Astrocyte (in vitro differentiated cells and primary cell): ENCODE results near the gene EBLN2. TPM values are rescaled to one million over a fixed set of nuclear protein-coding genes. Genes with fewer than 3 reads are reported as not detected.

ENCODE experiments used
- DNase-seq: peaks from one replicate; pipeline ENCODE4 v3.0.0-alpha.2; 2010; ENCODE audit warnings: low read depth
- FAIRE-seq: peaks from 2 replicates; lab custom pipeline; 2011; peaks lifted over from hg19 to GRCh38; lab: Jason Lieb, UNC
- H2AFZ ChIP-seq: 2 replicates; pipeline ENCODE4 v1.6.0; 2012; ENCODE audit warnings: low read depth, low read length, inconsistent platforms
- H3K27ac ChIP-seq: 2 replicates; pipeline ENCODE4 v1.5.1; 2011; ENCODE audit warnings: low read depth, low read length, inconsistent platforms
- H3K27me3 ChIP-seq: 2 replicates; pipeline ENCODE4 v1.6.0; 2011; ENCODE audit warnings: low read length, inconsistent platforms; ENCODE audit not compliant: insufficient read depth
- H3K36me3 ChIP-seq: 2 replicates; pipeline ENCODE4 v1.5.1; 2011; ENCODE audit warnings: low read length, inconsistent platforms; ENCODE audit not compliant: insufficient read depth
- H3K4me1 ChIP-seq: 2 replicates; pipeline ENCODE4 v1.5.1; 2011; ENCODE audit warnings: low read length, inconsistent platforms; ENCODE audit not compliant: insufficient read depth
- H3K4me2 ChIP-seq: 2 replicates; pipeline ENCODE4 v1.6.0; 2012; ENCODE audit warnings: low read length, inconsistent platforms
- H3K4me3 ChIP-seq: 2 replicates; pipeline ENCODE4 v1.5.1; 2011; ENCODE audit warnings: low read depth, mild to moderate bottlenecking, low read length, inconsistent platforms; ENCODE audit not compliant: insufficient read depth
- H3K79me2 ChIP-seq: 2 replicates; pipeline ENCODE4 v1.6.0; 2012; ENCODE audit warnings: mild to moderate bottlenecking, low read length, inconsistent platforms; ENCODE audit not compliant: insufficient read depth
- H3K9ac ChIP-seq: 2 replicates; pipeline ENCODE4 v1.6.0; 2012; ENCODE audit warnings: mild to moderate bottlenecking, low read length, inconsistent platforms
- H3K9me3 ChIP-seq: 2 replicates; pipeline ENCODE4 v1.5.1; 2012; ENCODE audit warnings: low read depth, mild to moderate bottlenecking, low read length, inconsistent platforms; ENCODE audit not compliant: insufficient read depth
- H4K20me1 ChIP-seq: 2 replicates; pipeline ENCODE4 v1.6.0; 2012; ENCODE audit warnings: low read length, inconsistent platforms; ENCODE audit not compliant: insufficient read depth
- H3K27ac Mint-ChIP-seq: one replicate; pipeline ENCODE4 v1.8.0; 2021; ENCODE audit warnings: mild to moderate bottlenecking, mixed read lengths; ENCODE audit not compliant: unreplicated experiment
- H3K27me3 Mint-ChIP-seq: one replicate; pipeline ENCODE4 v1.8.0; 2021; ENCODE audit warnings: low read depth, mixed read lengths; ENCODE audit not compliant: unreplicated experiment
- H3K36me3 Mint-ChIP-seq: one replicate; pipeline ENCODE4 v1.8.0; 2021; ENCODE audit warnings: low read depth, mixed read lengths; ENCODE audit not compliant: unreplicated experiment
- H3K4me1 Mint-ChIP-seq: one replicate; pipeline ENCODE4 v1.8.0; 2021; ENCODE audit warnings: low read depth, mixed read lengths; ENCODE audit not compliant: unreplicated experiment
- H3K4me3 Mint-ChIP-seq: one replicate; pipeline ENCODE4 v1.8.0; 2021; ENCODE audit warnings: mild to moderate bottlenecking, moderate library complexity, mixed read lengths; ENCODE audit not compliant: unreplicated experiment
- H3K9me3 Mint-ChIP-seq: one replicate; pipeline ENCODE4 v1.8.0; 2021; ENCODE audit warnings: mild to moderate bottlenecking, mixed read lengths; ENCODE audit not compliant: unreplicated experiment
- EZH2 ChIP-seq: IDR thresholded peaks from 2 replicates; pipeline ENCODE4 v1.6.1; 2012; ENCODE audit warnings: mild to moderate bottlenecking, low read length, inconsistent platforms; ENCODE audit not compliant: insufficient read depth
- total RNA-seq: library from RNA; stranded (reverse); gene quantifications from 2 replicates; pipeline ENCODE4 v1.2.1, GENCODE V29; 2021
- TF ChIP-seq, protein P1 (sequence below): IDR thresholded peaks from 2 replicates; pipeline ENCODE4 v1.5.1; 2011; ENCODE audit warnings: low read depth, mild to moderate bottlenecking, inconsistent platforms, low read length, moderate library complexity; ENCODE audit not compliant: insufficient read depth

EBLN2 gene
- total RNA-seq, 1 donor from 2014 or later, result 3.1 TPM

DNA sequence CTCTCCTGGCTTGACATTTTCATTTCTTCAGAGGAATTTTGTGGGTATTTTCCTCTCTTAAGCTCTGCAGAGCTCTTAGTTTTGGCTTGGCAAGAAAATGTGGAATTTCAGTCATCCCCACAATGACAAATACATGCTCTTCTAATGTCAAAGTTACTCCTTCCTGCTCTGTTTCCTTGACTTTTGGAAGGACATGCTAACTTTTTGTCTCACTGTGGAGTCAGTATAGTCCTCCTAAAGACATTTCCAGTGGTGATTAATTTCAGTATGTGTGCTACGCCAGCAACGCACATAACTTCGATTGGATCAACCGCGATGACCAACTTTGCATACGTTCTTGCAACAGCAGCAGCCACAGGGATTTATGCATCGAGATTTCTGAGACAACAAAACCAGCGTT, 13.3 kb downstream of the EBLN2 start:
- no peaks in the 10 kb centered on the region for H3K79me2 ChIP-seq
- TF ChIP-seq, protein P1, sequence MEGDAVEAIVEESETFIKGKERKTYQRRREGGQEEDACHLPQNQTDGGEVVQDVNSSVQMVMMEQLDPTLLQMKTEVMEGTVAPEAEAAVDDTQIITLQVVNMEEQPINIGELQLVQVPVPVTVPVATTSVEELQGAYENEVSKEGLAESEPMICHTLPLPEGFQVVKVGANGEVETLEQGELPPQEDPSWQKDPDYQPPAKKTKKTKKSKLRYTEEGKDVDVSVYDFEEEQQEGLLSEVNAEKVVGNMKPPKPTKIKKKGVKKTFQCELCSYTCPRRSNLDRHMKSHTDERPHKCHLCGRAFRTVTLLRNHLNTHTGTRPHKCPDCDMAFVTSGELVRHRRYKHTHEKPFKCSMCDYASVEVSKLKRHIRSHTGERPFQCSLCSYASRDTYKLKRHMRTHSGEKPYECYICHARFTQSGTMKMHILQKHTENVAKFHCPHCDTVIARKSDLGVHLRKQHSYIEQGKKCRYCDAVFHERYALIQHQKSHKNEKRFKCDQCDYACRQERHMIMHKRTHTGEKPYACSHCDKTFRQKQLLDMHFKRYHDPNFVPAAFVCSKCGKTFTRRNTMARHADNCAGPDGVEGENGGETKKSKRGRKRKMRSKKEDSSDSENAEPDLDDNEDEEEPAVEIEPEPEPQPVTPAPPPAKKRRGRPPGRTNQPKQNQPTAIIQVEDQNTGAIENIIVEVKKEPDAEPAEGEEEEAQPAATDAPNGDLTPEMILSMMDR, result no peak
- no peak for TF ChIP-seq EZH2
- H2AFZ ChIP-seq, result no peak overlapping the region
- DNase-seq (peak; percentile 37), FAIRE-seq (no peak)
- no peak overlapping the region for H3K4me2 ChIP-seq
- Mint-ChIP-seq H3K9me3 (no peaks in the 10 kb centered on the region), H3K27me3 (no peaks in the 10 kb centered on the region), H3K4me3 (no peak overlapping the region), H3K27ac (no peak overlapping the region), H3K4me1 (peaks cover 19% of the 10 kb centered on the region), H3K36me3 (no peaks in the 10 kb centered on the region)
- H4K20me1 ChIP-seq, result peaks cover 7% of the 10 kb centered on the region
- no peaks in the 10 kb centered on the region for H3K27me3 ChIP-seq
- H3K9me3 ChIP-seq, result no peaks in the 10 kb centered on the region
- H3K36me3 ChIP-seq, result no peaks in the 10 kb centered on the region
- no peak overlapping the region for H3K9ac ChIP-seq
- H3K4me1 ChIP-seq, result peaks cover 10% of the 10 kb centered on the region
- no peak overlapping the region for H3K4me3 ChIP-seq
- H3K27ac ChIP-seq, result no peak overlapping the region

DNA sequence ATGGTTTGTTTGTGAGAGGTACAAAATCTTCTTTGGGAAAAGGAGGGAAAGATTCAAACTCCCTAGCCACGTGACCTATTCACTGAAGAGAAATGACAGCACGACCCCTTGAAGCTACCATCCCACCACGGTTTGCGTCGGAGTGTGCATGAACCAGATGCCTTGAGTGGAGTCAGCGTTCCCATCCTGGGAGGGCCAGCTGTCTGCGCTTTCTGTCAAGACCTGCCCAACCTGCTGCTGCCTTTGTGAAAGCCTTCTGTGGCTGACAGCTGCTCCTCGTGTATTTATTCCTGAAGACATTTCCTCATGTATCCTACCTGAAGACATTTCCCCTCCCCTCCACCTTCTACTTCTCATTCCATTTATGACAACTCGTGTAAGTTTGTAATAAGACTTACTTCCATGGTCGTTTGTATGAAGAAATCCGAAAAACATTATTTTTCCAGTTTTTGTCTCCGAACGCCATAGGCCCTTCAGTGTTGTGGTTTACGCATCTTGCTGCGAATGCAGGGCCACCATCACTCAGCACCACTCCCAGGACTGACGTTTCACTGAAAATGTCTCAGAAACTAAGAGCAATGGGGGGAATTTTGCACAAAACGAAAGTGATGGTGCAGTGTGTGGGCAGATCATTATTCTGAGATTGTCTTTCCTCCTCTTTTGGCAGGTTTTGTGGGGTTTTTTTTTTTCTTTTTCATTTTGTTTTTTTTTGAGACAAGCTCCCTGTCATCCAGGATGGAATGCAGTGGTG, 18.9 kb downstream of the EBLN2 start:
- H3K36me3 ChIP-seq, result no peaks in the 10 kb centered on the region
- H3K9me3 ChIP-seq, result no peaks in the 10 kb centered on the region
- Mint-ChIP-seq H3K27me3 (no peaks in the 10 kb centered on the region), H3K4me3 (no peak overlapping the region), H3K27ac (no peak overlapping the region), H3K4me1 (no peaks in the 10 kb centered on the region), H3K36me3 (no peaks in the 10 kb centered on the region), H3K9me3 (no peaks in the 10 kb centered on the region)
- no peaks in the 10 kb centered on the region for H3K4me1 ChIP-seq
- no peak for DNase-seq
- TF ChIP-seq, protein P1, result no peak
- TF ChIP-seq EZH2, result no peak
- no peak for FAIRE-seq
- no peak overlapping the region for H3K27ac ChIP-seq
- H2AFZ ChIP-seq, result no peak overlapping the region
- no peaks in the 10 kb centered on the region for H4K20me1 ChIP-seq
- H3K27me3 ChIP-seq, result no peaks in the 10 kb centered on the region
- H3K4me2 ChIP-seq, result no peak overlapping the region
- no peaks in the 10 kb centered on the region for H3K79me2 ChIP-seq
- H3K9ac ChIP-seq, result no peak overlapping the region
- H3K4me3 ChIP-seq, result no peak overlapping the region

DNA sequence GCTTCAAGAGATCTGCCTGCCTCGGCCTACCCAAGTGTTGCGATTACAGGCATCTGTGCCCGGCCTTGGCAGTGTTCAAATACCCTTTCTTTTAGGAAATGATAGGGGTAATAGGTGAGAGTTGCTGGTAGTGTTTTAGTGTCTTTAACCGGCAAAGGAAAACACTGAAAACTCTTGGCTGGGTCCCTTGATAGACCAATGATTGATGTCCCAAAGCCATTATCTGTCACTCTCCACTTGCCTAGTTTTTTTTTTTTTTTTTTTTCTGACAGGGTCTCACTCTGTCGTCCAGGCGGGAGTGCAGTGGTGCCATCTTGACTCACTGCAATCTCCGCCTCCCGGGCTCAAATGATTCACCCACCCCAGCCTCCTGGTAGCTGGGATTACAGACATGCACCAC, 19.7 kb downstream of the EBLN2 start:
- Histone ChIP-seq H3K27ac (no peak overlapping the region), H3K4me2 (no peak overlapping the region), H3K27me3 (no peaks in the 10 kb centered on the region), H2AFZ (no peak overlapping the region), H3K9ac (no peak overlapping the region), H3K4me1 (no peaks in the 10 kb centered on the region), H3K79me2 (no peaks in the 10 kb centered on the region), H3K36me3 (no peaks in the 10 kb centered on the region), H4K20me1 (no peaks in the 10 kb centered on the region), H3K9me3 (no peaks in the 10 kb centered on the region), H3K4me3 (no peak overlapping the region)
- Mint-ChIP-seq H3K27ac (no peak overlapping the region), H3K4me3 (no peak overlapping the region), H3K36me3 (no peaks in the 10 kb centered on the region), H3K9me3 (no peaks in the 10 kb centered on the region), H3K27me3 (no peaks in the 10 kb centered on the region), H3K4me1 (no peaks in the 10 kb centered on the region)
- FAIRE-seq (no peak), DNase-seq (no peak)
- TF ChIP-seq EZH2, result no peak
- TF ChIP-seq, protein P1, result no peak
